Nucleus accumbens (tissue), 56 donors: Measurements from ENCODE around the gene TNFRSF21.
"Not testable (repeated sequence)": the region's sequence is repeated elsewhere in the genome, so short reads cannot be mapped to it uniquely, and the experiment has no call there.

Experiments
- DNase-seq, 56 donors: peaks; one replicate each; lab custom pipeline; 2025; lab: John Stamatoyannopoulos, UW

TNFRSF21 gene

GRCh38 chr6:47323887-47324286 lies 14.2 kb upstream of the TNFRSF21 start:
- no peak for DNase-seq

GRCh38 chr6:47323321-47323720 lies 13.6 kb upstream of the TNFRSF21 start:
- no peak for DNase-seq

- DNase-seq: no peak
Measured at GRCh38 chr6:47321577-47321976, 11.9 kb upstream of the TNFRSF21 start.

- no peak for DNase-seq
Measured at GRCh38 chr6:47319867-47320266, 10.2 kb upstream of the TNFRSF21 start.

GRCh38 chr6:47319382-47319781 lies 9.7 kb upstream of the TNFRSF21 start:
- DNase-seq: no peak

GRCh38 chr6:47318236-47318989 lies 8.7 kb upstream of the TNFRSF21 start:
- no peak for DNase-seq

GRCh38 chr6:47315181-47315580 lies 5.5 kb upstream of the TNFRSF21 start:
- DNase-seq: not testable (repeated sequence)

GRCh38 chr6:47310131-47310480 lies 401 bp upstream of the TNFRSF21 start:
- DNase-seq: no peak

GRCh38 chr6:47308552-47309290 lies 984 bp downstream of the TNFRSF21 start:
- peak in 31 of 56 donors; percentile 10 to 74 (median 39) for DNase-seq

GRCh38 chr6:47308198-47308517 lies 1.5 kb downstream of the TNFRSF21 start:
- DNase-seq: no peak

- DNase-seq: no peak
Measured at GRCh38 chr6:47307362-47308197, 2.1 kb downstream of the TNFRSF21 start.

GRCh38 chr6:47306887-47307286 lies 2.8 kb downstream of the TNFRSF21 start:
- no peak for DNase-seq

- DNase-seq: no peak
Measured at GRCh38 chr6:47303861-47304260, 5.8 kb downstream of the TNFRSF21 start.

- no peak for DNase-seq
Measured at GRCh38 chr6:47303342-47303741, 6.4 kb downstream of the TNFRSF21 start.

GRCh38 chr6:47302043-47302442 lies 7.7 kb downstream of the TNFRSF21 start:
- no peak for DNase-seq

- no peak for DNase-seq
Measured at GRCh38 chr6:47301441-47301840, 8.3 kb downstream of the TNFRSF21 start.

GRCh38 chr6:47300417-47300816 lies 9.3 kb downstream of the TNFRSF21 start:
- DNase-seq: no peak

- no peak for DNase-seq
Measured at GRCh38 chr6:47299965-47300364, 9.7 kb downstream of the TNFRSF21 start.

GRCh38 chr6:47298475-47298874 lies 11.2 kb downstream of the TNFRSF21 start:
- no peak for DNase-seq

- no peak for DNase-seq
Measured at GRCh38 chr6:47294990-47295389, 14.7 kb downstream of the TNFRSF21 start.

GRCh38 chr6:47292944-47293343 lies 16.8 kb downstream of the TNFRSF21 start:
- DNase-seq: no peak
